ENCODE measurements around the gene ZFHX2.

The ZFHX2 gene

DNA sequence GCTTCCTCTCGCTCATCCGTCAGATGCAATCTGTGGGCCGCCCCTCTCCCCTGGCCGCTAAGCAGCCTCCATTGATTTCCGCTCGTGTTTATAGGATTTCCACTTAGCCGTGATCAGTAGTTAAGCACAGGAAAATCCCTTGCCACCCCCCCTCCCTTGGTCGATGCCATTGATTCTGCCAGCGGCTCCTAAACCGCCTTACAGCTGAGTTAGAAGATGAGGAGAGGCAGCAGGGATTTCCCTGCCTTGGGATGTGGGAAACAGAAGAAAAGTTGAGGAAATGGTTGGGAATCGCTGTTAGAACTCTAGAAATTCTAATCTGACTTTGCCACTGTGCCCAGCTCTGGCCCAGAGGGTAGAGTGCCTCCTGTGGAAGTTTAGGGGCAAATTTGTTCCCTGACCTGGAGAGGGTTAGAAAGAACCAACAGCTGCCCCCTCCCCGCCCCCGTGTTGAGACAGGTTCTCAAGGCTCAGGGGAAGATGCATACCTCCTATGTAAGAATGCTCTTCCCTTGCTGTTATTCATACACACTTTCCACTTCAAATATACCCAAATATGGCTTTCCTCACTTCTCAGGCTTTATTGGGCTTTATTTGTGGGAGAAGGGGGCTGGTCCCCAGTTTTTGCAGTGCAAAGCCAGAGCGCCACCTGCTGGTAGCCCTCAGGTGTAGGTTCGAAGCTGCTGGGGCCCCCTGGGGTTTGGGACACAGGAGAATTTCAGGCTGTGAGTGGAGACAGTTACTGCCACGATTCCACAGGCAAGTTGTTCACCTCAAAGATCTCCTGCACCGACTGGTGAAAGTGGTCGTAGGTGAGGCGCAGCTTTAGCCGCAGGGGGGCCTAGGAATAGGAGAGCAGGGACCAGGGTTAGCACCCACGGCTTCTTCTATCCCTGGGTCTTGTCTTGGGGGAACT lies 7.7 kb upstream of the ZFHX2 start:
- DNase-seq: peak; percentile 62

DNA sequence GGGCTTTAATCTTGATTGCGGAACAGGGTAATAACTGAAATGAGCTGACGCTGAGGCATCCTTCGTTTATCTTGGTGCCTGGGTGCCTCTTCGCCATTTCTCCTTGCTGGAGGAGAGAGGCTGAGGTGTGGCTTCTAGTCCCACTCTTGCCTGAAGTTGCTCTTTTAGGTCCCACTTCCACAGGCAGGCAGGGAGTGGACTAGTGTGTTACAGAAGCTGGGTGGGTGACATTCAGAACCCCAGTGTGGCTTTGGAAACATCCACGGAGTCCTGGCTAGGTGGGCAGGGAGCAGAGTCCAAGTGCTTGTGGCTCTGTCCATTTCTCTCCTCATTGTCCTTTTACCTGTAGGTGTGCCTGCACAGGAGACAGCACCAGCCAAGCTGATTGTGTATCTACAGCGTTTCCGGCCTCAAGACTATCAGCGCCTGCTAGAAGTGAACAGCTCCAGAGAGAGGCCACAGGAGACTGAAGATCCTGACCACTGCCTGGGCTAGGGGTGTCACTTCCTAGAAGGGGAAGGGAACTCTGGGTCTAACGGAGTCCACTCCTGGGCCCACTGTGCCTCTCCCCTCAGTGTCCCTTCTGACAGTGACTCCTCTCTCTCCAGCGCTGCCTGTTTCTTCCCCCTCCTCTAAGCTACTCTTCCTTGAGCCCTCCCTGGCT lies 6.9 kb upstream of the ZFHX2 start:
- no peak for DNase-seq

DNA sequence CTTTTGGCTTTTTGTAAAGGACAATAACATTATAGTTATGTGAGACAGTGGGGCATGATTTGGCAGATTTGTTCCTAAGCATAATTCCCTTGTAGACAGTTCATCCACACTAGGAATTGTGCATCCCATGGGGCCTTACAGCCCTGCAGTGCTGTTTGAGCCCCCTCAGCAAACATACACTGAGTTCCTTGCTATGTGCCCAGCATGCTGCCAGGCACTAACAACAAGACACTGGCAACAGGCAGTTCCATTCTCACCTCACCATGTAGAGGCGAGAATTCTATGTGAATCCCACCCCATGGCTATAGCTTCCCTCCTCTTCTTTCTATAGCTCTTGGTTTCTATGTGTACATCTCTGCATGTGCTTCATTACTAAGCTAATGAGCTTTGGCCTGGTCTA lies 6.4 kb upstream of the ZFHX2 start:
- no peak for DNase-seq

DNA sequence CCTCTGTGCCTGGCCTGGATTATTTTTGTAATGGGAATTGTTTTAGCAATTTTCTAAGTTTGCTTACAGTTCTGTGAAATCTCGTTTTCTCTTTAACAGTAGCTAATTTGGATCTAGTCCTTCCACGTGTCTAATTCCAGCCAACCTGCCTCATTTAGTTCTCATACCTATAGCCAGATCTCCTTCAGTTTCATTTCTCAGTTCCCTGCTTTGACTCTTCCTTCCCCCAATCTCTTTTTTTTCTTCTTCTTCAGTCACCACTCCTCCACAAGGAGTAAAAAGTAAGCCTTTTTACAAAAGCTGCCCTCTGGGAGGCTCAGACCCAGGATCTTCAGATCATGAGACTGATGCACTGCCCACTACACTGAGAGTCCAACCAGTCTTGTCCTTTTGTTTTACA lies 6.0 kb upstream of the ZFHX2 start:
- peak; percentile 31 for DNase-seq

DNA sequence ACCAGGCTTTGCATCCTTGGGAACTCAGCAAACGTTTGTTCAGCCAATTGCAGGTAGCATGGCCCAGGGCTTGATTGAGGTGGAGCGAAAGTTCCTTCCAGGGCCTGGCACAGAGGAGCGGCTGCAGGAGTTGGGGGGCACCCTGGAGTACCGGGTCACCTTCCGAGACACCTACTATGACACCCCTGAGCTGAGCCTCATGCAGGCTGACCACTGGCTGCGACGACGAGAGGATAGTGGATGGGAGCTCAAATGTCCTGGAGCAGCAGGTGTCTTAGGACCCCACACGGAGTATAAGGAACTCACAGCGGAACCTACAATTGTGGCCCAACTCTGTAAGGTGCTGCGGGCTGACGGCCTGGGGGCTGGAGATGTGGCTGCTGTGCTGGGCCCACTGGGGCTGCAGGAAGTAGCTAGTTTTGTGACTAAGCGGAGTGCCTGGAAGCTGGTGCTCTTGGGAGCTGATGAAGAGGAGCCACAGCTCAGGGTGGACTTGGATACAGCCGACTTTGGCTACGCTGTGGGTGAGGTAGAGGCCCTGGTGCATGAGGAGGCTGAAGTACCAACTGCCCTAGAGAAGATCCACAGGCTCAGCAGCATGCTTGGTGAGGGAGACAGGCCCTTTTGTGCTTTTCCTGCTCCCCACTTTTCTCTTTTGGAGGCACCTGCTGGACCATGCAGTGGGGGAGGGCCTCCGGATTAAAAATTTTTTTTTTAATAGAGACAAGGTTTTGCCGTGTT lies 5.3 kb upstream of the ZFHX2 start:
- no peak for DNase-seq

DNA sequence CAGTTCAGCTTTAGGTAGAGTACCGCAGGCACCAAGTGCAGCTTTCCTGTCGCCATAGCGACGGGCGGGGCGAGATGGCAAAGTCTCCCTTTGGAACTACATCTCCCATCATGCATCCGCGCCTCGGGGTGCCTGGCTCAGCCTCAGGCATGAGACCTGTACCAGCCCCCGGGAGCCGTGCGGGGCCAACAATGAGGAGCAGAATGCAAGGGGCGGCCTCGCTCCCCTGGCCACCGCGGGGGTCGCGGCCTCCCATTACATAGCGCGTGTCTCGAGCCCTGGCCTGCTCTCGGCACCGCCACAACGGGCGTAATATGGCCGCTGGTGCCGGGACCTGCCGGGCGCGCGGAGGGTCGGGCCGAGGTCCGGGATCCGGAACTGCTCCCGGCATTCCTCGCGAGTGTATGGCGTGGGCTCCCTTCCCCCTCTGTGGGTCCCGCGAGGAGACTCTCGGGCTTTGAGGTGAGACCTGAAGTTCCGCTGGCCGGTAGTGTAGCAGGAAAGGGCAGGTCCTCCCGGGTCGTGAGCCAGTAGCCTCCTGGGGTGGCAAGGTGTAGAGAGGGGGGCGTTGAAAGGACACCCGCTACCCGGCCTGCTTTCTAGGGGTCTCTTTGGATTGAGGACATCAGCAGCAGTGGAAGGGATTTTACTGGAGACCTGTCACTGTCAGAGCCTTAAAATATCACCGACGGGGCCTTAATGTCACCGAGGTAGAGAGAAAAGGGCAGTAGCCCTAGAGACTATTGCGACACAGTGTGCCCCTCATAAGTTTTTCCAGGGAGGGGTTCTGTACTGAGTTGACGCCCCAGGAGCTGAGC lies 4.5 kb upstream of the ZFHX2 start, which contains the start of gene THTPA:
Gene THTPA (plus strand): TSS at position 390 of the 818 bp plus-strand sequence. CDS start 487 bp downstream, outside the sequence.
- peak; percentile 90 for DNase-seq

DNA sequence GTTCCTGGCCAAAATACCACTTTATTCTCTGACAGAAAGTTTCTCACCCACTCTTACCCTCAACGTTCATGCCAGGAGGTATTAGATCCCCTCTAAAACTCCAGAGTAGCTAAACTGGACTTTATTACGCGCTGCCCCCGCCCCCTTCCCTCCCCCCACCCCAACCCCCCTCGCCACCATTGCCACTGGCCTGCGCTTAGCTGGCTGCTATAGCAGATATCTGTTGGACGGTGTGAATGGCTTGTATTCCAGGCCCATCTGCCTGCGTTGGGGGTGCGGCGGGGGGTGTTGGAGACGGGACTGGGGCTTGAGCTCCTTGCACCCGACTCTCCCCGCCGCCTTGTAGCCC lies 3.9 kb upstream of the ZFHX2 start:
- DNase-seq: no peak

DNA sequence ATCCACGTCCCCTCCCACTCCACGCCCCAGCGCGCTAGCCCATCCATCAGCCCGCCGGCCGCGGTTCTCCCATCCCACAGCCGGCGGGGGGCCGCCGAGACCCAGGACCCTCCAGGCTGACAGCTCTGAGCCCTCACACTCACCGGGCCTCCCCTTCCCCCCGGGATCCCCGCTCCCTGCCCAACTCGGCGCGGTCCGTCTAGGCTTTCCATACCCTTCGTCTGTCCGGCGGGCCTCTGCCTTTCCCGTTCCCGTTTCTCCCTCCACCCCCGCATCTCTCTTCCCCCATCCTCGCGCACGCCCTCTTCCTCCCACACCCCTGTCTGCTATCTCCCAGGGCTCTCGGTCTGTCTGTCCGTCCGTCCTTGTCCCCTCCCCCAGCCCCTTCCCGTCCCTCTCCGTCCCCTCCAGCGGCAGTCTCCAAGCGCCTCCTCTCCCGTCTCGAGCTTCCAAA lies 726 bp downstream of the ZFHX2 start:
- DNase-seq: no peak

DNA sequence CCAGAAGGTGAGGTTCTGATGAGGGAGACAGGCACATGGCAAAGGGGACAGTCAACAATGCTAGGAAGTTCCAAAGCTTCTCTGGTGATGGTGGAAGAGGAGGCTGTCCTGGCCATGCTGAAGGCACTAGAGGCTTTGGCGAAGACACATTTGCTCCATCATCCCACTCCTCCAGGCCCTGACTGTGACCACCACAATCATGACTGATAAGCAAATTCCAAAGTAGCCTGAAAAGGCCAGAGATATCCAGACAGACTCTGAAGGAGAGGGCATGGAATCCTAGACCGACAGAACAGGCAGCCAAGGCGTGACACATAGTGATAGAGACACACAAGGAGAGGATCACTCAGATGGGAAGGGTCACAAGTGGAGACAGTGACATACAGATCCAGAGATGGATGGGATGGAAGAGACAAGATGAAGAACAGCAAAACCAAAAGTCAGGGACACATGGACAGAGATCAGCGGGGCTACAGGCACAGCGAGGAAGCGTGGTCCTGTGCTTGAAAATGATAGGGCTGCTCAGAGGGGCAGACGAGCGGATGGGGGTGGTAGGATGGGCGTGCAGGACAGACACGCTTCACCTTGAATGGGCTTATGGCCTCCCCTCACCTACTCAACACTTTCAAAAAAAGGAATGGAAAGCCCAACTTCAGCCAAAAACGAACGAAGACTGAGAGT lies 1.3 kb downstream of the ZFHX2 start:
- DNase-seq: no peak

DNA sequence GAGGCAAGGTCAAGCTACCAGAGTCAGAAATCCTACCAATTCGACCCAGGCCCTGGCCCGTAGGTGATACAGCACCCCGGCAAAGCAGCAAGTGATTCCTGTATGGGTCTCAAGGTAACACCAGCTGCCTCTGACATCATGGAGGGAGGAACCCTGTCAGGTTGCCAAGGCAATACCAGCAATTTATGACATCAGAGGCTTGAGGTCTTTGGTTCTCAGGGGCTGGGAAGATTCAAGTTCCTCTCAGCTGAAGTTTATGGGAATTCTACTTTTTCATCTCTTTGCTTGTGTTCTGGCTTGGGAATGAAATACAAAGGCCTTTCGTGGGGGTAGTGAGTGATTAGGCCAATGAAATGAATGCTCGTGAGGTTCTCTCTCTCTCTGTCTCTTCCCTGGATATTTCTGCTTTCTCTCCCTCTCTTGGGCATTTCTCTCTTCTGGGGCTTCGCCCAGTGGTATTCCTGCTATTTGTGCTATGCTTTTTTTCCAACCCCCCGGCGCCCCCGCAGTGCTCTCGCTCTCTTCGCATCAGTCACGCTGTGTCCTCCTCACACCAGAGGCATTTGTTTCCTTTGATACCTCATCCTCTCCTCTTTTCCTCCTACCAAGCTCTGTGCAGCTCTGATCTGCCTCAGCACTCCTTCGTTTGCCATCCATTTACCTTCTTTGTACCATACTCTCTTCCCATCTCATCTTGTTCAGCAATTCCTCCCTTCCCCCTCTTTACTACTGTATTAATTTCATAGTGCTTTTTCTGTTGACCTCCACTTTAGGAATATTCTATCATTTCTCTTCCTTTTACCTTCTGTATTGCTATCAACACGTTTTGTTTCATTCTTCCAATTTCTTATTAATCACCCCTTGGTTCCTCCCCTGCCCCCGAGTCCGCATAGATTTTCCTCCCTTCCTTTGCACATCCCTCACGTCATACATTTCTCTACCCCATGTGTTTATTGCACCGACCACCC lies 2.9 kb downstream of the ZFHX2 start:
- DNase-seq: no peak

DNA sequence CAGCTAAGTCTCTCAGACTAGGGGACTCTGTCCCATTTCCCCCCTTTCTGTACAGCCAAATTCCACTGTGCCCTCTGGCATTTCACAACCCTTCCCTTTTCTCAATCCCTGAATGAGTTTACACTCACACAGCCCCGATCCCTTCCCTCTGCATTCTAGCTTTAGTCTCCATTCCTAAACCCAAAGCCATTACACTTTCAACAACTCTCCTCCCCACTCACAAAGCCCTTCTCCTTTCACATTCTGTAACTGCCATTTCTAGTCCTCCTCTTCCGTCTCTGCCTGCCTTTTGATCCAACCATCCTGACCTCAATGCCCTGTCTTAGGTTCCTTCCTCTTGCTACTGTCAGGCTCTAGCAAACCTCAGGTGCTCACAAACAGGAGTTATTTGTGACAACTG lies 3.6 kb downstream of the ZFHX2 start:
- DNase-seq: no peak

DNA sequence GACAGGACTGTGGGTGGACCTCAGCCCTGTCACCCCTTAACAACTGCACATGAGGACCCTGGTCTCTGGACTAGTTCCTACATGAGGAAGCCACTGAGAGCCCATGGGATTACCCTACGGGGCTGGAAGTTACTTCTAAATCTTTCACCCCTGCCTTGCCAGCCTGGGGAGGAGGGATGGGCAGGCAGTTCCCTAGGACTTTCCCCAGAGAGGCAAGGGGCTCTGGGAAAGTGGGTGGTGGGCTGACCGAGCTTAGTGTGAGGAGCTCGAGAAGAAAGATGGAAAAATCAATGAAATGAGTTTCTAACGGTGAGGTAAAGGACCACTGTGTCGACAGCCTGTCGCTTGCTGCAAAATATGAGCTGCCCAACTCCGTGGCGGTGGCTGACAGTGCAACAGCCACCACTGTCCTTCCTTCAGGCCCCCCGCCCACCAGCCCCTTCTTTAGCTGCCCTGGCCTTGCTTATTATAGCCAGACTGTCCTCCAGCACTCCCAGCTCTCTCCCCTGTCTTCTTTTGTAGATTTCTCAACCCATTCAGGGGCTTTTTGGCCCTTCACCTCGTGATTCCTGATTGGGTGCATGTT lies 5.0 kb downstream of the ZFHX2 start:
- DNase-seq: no peak

DNA sequence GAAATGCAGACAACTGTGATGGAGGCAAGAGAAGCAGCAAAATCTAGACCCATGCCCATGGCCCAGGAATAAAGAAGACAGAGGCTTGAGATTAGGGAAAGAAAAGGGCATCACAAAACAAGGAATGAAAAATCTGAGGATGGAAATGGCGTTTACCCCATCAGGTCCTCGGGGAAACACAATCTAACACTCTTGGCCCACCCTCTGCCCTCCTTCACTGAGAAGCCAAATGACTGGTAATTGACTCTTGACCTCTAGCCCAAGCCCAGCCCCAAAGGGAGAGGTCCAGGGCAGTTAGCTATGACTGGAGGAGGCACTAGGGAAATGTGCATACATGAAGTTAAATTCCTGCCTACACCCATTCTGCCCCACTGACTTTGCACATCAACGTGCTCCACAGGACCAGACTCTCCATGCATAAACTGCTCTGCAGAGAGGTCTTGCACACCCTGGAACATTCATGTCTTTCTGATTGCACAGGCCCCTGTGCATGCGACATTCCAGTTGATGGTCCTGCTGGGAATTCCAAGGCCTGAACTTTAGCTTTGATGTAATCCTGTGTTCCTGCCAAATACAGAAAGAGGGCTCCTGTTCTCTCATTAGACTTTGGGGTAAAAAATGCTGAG lies 5.7 kb downstream of the ZFHX2 start:
- no peak for DNase-seq

DNA sequence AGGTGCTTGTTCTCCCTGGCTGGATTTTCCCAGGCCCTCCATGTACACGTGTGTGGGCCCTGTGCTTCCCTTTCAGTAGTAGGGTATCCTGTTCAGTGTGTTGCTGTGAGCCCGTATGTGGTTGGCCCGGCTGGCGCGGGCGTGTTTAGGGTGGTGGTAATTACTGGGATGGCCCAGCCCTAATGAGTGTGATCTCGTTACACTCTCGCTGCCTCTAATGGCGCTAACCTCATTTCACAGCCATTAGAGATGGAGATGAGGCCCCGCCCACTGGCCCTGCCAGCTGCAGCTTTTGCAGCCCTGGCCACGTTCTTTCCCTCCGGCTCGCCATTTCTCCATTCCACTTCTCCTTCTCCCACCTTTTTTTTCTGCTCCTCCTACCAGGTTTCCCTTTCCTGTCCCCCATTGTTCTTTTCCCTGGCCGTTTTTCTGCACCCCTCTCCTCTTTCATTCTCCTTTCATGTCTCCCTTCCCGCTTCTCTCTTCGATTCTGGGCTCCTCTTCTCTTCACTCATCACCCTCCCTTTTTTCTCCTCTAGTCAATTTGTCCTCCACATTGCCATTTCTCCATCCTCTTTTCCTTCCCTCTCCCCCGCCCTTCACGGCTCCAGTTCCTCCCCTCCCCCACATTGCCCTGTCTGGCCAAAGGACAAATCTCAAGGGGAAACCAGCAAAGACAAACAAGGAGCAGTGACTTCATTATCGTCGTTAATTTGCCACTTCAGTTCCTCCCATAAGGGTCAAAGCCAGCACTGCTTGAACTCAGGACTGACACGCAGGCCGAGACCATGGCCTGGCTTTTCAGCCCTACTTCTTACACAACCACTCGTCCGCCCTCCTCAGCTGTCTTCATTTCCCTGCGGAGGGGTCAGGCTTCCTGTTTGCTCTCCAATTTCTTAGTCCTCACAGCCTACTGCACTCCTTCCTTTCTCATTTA lies 6.8 kb downstream of the ZFHX2 start:
- DNase-seq: peak; percentile 19

DNA sequence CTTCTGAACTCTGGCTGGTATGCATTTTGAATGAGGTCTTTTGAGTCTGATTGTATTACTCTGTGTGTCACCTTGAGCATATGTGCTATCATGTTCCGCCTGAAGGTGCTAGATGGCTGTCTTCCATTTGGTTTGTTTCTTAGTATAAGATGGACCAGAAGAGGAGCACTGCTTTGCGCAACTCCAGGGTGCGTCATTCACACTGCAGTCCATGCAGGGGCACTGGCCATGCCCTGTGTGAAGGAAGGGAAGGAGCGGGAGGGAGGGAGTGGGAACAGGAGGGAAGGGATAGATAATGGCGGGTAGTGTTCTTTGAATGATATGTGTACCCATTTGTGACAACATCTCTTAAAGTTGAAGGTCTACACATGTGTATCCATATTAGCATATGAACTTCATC lies 8.2 kb downstream of the ZFHX2 start:
- no peak for DNase-seq

DNA sequence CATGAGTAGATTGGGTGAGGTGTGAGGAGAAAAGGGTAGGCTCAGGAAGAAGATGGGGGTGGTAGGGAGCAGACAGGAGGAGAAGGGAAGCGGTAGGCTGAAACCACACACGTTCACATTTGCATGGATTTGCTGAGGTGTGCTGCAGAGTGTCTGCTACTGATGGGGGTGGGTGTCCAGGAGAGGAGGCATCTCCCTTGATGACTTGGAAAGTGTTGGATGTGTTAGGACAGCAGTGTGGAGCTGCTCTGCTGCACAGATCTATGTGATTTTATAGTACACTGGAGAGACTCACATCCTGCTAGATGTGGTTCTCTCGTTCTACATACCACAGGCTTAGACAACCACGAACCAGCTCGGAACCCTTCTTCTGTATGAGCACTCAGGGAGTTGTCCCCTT lies 9.3 kb downstream of the ZFHX2 start:
- no peak for DNase-seq

DNA sequence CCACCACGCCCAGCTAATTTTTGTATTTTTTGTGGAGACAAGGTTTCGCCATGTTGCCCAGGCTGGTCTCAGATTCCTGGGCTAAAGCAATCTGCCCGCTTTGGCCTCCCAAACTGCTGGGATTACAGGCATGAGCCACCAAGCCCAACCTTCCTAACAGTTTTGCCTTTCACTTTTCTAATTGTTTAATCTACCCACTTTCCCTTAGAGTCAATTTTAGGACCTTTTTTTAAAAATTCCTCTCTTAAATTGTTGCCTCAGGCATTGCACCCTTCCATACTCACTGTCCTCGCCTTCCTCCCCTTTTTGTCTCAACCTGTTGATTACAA lies 11.5 kb downstream of the ZFHX2 start:
- DNase-seq: no peak

DNA sequence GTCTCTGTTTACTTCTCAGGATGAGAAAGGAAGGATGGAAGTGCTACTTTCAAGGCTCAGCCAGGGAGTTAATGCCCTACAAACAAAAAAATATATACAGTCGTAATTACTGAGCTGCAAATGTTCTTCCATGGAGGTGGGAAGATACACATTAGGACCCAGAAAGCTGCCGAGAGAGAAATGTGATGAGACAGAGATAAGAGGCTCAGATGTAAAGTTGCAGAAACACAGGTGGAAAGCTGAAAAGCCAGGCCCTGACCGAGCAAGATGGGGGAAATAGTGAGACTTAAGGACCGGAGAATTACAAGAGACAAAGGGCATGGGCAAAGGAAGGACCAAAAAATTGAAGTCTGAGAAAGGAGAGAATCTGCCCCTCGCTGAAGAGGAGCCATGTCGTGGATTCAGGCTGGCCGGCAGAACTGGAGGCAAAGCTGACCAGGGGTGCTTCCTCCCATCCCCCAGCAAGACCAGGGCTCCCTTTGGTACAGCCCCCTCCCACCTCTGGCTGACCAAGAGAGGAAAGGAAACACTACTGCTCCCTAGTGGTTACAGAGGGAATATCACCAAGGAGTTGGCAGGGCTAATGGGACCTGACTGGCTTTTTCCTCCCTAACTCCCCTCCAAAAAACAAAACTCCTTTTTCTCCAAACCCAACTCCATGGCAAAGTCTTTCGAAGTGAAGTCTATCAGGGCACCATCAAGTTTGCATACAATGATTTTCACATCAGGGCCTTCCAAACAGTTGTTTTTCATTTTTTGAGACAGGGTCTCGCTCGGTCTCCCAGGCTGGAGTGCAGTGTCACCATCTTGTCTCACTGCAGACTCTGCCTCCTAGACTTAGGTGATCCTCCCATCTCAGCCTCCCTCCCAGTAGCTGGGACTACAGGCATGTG lies 12.1 kb downstream of the ZFHX2 start:
- peak; percentile 34 for DNase-seq
